ENCODE data around the gene PML.
A peak's percentile ranks its signal among the peaks of the same experiment; 100 is the strongest.
"Not testable (repeated sequence)": the region's sequence is repeated elsewhere in the genome, so short reads cannot be mapped to it uniquely, and the experiment has no call there.

Gene PML

GRCh38 chr15:74041777-74042435, 47.4 kb downstream of the PML start:
- no peak for DNase-seq

GRCh38 chr15:74042603-74043424, 48.3 kb downstream of the PML start:
- no peak for DNase-seq

GRCh38 chr15:74043425-74044266, 49.1 kb downstream of the PML start:
- DNase-seq = no peak

- DNase-seq = no peak
Measured at GRCh38 chr15:74044267-74045110, 50.0 kb downstream of the PML start.

GRCh38 chr15:74045184-74045583, 50.7 kb downstream of the PML start:
- DNase-seq = no peak

- no peak for DNase-seq
Measured at GRCh38 chr15:74045636-74046274, 51.2 kb downstream of the PML start.

- DNase-seq = no peak
Measured at GRCh38 chr15:74046275-74046674, 51.8 kb downstream of the PML start.

- DNase-seq = no peak
Measured at GRCh38 chr15:74050127-74050526, 55.6 kb downstream of the PML start.

- DNase-seq = no peak
Measured at GRCh38 chr15:74050556-74051234, 56.2 kb downstream of the PML start.

GRCh38 chr15:74052271-74053260, 58.0 kb downstream of the PML start:
- not testable (repeated sequence) for DNase-seq

GRCh38 chr15:74053517-74053916, 59.0 kb downstream of the PML start:
- no peak for DNase-seq

- peak; percentile 80 for DNase-seq
Measured at GRCh38 chr15:74053941-74054529, 59.5 kb downstream of the PML start.

- DNase-seq = no peak
Measured at GRCh38 chr15:74055804-74056203, 61.3 kb downstream of the PML start.

GRCh38 chr15:74056330-74056729, 61.8 kb downstream of the PML start:
- not testable (repeated sequence) for DNase-seq

GRCh38 chr15:74059050-74059833, 64.7 kb downstream of the PML start:
- DNase-seq = not testable (repeated sequence)

- no peak for DNase-seq
Measured at GRCh38 chr15:74060251-74060650, 65.7 kb downstream of the PML start.

GRCh38 chr15:74062236-74062635, 67.7 kb downstream of the PML start:
- no peak for DNase-seq

- DNase-seq = no peak
Measured at GRCh38 chr15:74062671-74063070, 68.2 kb downstream of the PML start.
